Measurements from ENCODE around the gene PIGQ.

Gene PIGQ

GRCh38 chr16:572865-573650, 3.3 kb downstream of the PIGQ start:
- no peak for DNase-seq

GRCh38 chr16:574021-574760, 4.4 kb downstream of the PIGQ start:
- no peak for DNase-seq

DNA sequence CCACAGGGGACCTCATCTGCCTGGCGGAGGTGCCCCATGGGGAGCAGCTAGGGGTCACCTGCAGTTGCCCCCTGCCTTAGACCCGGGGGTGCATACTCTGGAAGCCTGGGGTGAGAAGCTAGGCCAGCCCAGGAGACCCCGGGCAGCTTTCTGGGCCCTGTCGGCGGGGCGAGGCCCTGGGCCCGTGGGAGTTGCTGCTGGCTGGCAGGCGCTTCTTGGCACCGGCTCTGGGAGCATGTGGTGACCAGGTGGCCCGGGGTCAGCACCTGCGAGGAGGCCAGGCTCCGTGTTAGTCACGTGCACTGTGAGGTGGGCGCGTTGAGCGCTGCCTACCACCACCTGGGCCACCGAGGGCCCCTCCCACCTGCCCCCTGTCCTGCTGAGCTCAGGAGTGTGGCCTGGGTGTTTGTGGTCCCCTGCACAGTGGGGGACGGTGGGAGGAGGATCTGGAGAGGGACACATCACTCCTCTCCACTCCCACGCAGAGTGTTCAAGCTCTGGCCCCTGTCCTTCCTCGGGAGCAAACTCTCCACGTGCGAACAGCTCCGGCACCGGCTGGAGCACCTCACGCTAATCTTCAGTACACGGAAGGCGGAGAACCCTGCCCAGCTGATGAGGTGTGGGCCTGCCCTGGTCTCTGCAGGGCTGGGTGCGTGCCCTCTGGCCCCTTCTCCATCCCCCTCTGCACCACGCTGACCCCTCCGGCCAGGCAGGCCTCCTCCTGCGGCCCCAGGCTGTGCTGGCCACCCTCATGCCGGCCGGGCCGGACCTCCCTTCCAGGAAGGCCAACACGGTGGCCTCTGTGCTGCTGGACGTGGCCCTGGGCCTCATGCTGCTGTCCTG, 5.8 kb downstream of the PIGQ start:
- no peak for DNase-seq

DNA sequence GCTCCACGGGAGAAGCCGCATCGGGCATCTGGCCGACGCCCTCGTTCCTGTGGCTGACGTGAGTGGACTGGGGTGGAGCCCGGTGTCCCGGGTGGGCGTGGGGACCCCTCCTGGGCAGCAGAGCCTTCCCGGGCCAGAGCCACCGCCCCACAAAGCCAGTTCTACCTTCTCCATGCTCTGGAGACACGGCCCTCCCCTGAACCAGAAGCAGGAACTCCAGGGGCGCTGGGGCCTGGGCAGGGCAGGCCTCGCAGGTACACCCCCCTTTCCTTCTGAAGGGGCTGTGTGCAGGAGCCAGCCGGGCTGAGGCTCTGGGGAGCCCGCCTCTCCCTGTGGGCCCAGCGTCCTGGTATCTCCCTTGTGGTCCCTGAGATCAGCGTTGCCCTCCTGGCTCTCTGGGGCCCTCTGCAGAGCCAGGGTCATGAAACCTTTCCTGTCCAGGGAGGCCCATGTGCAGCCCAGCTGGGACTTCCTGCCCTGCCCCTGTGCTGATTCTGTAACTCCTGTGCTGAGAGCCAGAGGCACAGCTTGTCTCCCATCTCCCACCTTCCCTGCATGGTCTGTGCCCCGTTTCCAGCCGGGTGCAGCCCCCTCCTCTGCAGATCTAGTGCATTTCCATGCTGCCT, 6.5 kb downstream of the PIGQ start:
- DNase-seq = no peak

GRCh38 chr16:576823-577201, 7.0 kb downstream of the PIGQ start:
- DNase-seq = no peak

DNA sequence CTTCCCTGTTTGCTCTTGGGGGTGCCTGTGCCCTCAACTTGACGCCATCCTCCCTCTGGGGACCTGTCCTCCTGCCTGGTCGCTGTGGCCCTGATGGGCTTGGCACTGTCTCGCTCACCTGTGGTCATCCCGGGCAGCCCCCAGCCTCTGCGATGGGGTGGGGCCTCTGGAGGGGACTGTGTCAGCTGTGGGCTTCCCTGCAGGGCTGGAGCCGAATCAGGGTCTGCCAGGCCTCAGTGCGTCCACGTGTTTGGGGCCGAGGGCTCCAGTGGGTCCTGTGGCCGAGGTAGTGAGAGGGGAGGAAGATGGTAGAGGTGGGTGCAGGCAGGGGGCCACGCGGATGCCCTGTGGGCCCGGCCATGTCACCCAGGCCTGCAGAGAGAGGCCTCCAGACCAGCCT, 8.0 kb downstream of the PIGQ start:
- no peak for DNase-seq

DNA sequence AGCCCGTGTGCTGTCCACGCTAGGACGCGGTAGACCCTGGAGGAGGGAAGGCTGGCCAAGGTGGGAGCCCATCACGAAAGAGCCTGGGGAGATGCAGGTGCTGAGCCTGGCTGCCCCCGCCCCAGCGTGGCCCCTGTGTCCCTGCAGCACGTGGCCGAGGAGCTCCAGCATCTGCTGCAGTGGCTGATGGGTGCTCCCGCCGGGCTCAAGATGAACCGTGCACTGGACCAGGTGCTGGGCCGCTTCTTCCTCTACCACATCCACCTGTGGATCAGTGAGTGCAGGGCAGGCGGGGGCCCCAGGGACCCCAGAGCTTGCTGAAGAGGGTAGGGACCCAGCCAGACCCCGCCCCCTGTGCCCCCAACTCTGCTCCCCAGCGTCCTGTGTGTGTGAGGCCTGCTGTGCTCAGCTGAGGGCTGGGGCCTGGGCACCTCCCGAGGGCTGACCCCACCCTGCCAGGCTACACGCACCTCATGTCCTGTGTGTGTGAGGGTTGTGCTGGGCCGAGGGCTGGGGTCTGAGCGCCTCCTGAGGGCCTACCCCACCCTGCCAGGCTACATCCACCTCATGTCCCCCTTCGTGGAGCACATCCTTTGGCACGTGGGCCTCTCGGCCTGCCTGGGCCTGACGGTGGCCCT, 8.6 kb downstream of the PIGQ start:
- DNase-seq = no peak

- DNase-seq = peak; percentile 76
Measured at GRCh38 chr16:578870-579405, 9.2 kb downstream of the PIGQ start.

GRCh38 chr16:580141-580945, 10.6 kb downstream of the PIGQ start:
- DNase-seq = no peak

DNA sequence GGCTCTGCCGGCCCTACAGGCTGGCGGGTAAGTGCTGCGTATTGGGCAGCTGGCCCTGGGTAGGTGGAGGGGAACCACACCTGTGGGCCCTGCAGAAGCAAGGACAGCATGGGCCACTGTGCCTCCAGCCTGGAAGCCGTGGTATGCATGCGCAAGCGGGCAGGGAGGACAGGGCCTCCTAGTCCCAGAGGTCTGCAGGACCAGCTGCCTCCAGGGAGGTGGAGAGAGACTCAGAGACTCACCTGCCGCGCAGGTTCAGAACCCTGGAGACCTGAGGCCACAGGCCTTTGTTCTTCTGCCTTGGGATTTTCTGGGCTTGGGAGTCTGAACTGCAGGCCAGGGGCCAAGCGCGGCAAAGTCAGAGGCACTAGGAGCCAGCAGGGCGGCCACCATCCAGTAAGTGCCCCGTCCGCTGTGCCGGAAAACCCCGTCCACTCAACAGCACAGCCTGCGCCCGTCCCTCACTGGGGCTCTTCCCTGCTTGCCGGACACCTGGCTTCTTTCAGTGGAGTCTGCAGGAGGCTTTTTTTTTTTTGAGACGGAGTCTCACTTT, 11.3 kb downstream of the PIGQ start:
- DNase-seq = no peak

DNA sequence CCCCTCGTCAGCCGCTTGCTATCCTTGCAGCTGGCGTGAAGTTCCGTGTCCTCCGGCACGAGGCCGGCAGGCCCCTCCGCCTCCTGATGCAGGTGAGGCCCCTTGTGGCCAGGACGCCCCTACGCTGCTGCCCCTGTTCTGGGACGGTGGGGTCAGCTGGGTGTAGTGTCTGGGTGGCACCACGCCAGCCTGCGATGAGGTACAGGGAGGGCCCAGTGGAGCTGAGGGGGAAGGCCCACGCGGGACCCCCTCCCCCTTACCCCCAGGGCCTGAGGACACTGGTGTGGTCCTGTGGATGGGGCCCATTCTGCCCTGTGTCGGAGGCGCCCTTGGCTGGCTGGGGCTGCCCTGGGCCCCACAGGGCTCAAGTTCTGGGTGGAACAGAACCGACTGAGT, 12.4 kb downstream of the PIGQ start:
- DNase-seq = no peak

- no peak for DNase-seq
Measured at GRCh38 chr16:582614-583331, 13.0 kb downstream of the PIGQ start.

DNA sequence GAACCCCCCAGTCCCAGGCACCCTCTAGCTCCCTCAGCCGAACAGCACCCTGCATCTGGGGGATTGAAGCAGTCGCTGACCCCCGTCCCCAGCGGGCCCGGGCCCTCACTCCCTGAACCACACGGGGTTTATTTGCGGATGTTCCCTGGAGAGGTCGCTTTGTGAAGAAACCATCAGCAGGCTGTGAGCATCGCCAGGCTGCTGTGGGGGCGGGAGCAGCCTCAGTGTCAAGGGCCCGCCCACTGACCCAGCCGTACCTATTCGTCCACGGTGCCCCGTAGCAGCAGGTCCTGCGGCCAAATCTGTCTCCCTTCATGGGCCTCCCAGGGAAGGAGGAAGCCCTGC, 13.7 kb downstream of the PIGQ start:
- no peak for DNase-seq

- DNase-seq = no peak
Measured at GRCh38 chr16:583815-584591, 14.2 kb downstream of the PIGQ start.

- DNase-seq = no peak
Measured at GRCh38 chr16:585351-585750, 15.6 kb downstream of the PIGQ start.

DNA sequence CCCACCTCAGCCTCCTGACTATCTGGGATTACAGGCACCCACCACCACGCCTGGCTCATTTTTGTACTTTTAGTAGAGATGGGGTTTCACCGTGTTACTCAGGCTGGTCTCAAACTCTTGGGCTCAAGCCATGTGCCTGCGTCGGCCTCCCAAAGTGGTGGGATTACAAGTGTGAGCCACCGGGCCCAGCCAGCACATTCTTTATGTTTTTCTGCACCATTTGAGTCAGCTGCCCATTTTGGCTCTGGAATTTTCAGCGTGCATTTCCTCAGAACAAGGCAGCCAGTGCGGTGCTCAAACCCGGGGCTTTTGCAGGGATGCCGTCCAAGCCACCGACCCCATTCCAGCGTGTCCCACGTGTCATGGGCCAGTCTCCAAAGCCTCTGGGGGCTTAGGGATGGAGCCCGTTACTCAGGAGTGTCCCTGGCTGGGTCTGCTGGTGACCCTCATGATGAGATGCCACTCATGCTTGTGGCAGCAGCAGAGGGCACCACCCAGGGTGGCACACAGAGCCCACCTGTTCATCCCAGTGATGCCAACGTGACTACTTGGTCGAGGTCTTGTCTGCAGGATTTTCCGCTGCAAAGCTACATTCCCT, 16.4 kb downstream of the PIGQ start:
- DNase-seq = no peak

- DNase-seq = no peak
Measured at GRCh38 chr16:586645-587590, 17.1 kb downstream of the PIGQ start.

DNA sequence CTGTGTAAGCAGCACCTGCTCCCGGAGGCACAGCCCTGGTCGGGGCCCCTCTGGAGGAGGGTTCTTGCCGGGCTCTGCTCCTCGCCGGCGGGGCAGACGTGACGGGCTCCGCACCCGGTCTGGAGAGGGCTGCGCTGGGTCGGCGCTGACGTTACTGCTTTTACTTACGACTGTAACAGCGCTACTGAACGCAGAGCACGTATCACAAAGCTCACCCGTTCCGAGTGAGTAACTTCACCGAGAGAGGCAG, 18.8 kb downstream of the PIGQ start:
- peak; percentile 69 for DNase-seq

All from activated CD4-positive, alpha-beta T cell treated with anti-CD3 and anti-CD28 coated beads, Interleukin-10, Interleukin-2, amounts not matched to agents 100 ng/mL and 50 ng/mL, durations not matched to agents 16 hours and 8 hours (primary cell).